ENCODE data around the gene TECPR1. TPM values are rescaled to one million over a fixed set of nuclear protein-coding genes. Genes with fewer than 3 reads are reported as not detected.

Gene TECPR1
- total RNA-seq, 2 experiments from 2014 or later, result 25.6 to 25.7 TPM

- intact Hi-C loops (cut with micrococcal nuclease), result no loop called here
- Mint-ChIP-seq H3K4me1 (ENCODE audit: low read depth) (peaks cover 5% of the 10 kb centered on the region), H3K36me3 (ENCODE audit: low read depth) (peaks cover 38% of the 10 kb centered on the region), H3K9me3 (no peaks in the 10 kb centered on the region), H3K27me3 (no peaks in the 10 kb centered on the region), H3K27ac (no peak overlapping the region), H3K4me3 (no peak overlapping the region)
- no peak for DNase-seq
- ChIA-PET POLR2A (no interaction called here), CTCF (interaction anchor here (1.5 kb wide), 1 partner anchor 21 kb away, joined by 4 read pairs; no protein-coding TSS in a partner anchor)
- no peak for ATAC-seq
- no peak for TF ChIP-seq CTCF (IDR thresholded peaks at IDR 0.05)
These were observed 64.9 kb downstream of the TECPR1 start for GRCh38 chr7:98187138-98187502.

GRCh38 chr7:98186452-98187137 is 65.4 kb downstream of the TECPR1 start:
- H3K27ac Mint-ChIP-seq, result no peak overlapping the region
- no peak for TF ChIP-seq CTCF (IDR thresholded peaks at IDR 0.05)
- peaks cover 35% of the 10 kb centered on the region for H3K36me3 Mint-ChIP-seq (ENCODE audit: low read depth)
- peaks cover 5% of the 10 kb centered on the region for H3K4me1 Mint-ChIP-seq (ENCODE audit: low read depth)
- intact Hi-C loops (cut with micrococcal nuclease), result no loop called here
- no peaks in the 10 kb centered on the region for H3K27me3 Mint-ChIP-seq
- no peaks in the 10 kb centered on the region for H3K9me3 Mint-ChIP-seq
- no peak for ATAC-seq
- CTCF ChIA-PET, result interaction anchor here (1.5 kb wide), 2 partner anchors 20 to 258 kb away, joined by 3 to 4 read pairs; no protein-coding TSS in a partner anchor
- POLR2A ChIA-PET, result no interaction called here
- no peak overlapping the region for H3K4me3 Mint-ChIP-seq
- DNase-seq, result no peak

GRCh38 chr7:98185101-98185500 is 66.9 kb downstream of the TECPR1 start:
- no peaks in the 10 kb centered on the region for H3K9me3 Mint-ChIP-seq
- ChIA-PET POLR2A (no interaction called here), CTCF (interaction anchor here (1.5 kb wide), 1 partner anchor 257 kb away, joined by 3 read pairs; no protein-coding TSS in a partner anchor)
- no peak overlapping the region for H3K4me3 Mint-ChIP-seq
- ATAC-seq (no peak), DNase-seq (no peak)
- peaks cover 26% of the 10 kb centered on the region for H3K36me3 Mint-ChIP-seq (ENCODE audit: low read depth)
- H3K27ac Mint-ChIP-seq, result no peak overlapping the region
- TF ChIP-seq CTCF (IDR thresholded peaks at IDR 0.05), result no peak
- intact Hi-C loops (cut with micrococcal nuclease), result no loop called here
- H3K4me1 Mint-ChIP-seq (ENCODE audit: low read depth), result peaks cover 5% of the 10 kb centered on the region
- no peaks in the 10 kb centered on the region for H3K27me3 Mint-ChIP-seq

- TF ChIP-seq CTCF (IDR thresholded peaks at IDR 0.05), result no peak
- ChIA-PET CTCF (interaction anchor here (2.3 to 5.4 kb wide), 2 partner anchors 12 to 159 kb away, joined by 9 to 23 read pairs; no protein-coding TSS in a partner anchor), POLR2A (no interaction called here)
- peaks cover 10% of the 10 kb centered on the region for H3K36me3 Mint-ChIP-seq (ENCODE audit: low read depth)
- H3K4me3 Mint-ChIP-seq, result no peak overlapping the region
- intact Hi-C loops (cut with micrococcal nuclease), result no loop called here
- DNase-seq, result no peak
- H3K4me1 Mint-ChIP-seq (ENCODE audit: low read depth), result no peaks in the 10 kb centered on the region
- ATAC-seq, result no peak
- H3K27ac Mint-ChIP-seq, result no peak overlapping the region
- H3K27me3 Mint-ChIP-seq, result no peaks in the 10 kb centered on the region
- H3K9me3 Mint-ChIP-seq, result no peaks in the 10 kb centered on the region
These were observed 71.3 kb downstream of the TECPR1 start for GRCh38 chr7:98180751-98181150.

- Mint-ChIP-seq H3K27me3 (no peaks in the 10 kb centered on the region), H3K36me3 (ENCODE audit: low read depth) (peaks cover 10% of the 10 kb centered on the region), H3K9me3 (no peaks in the 10 kb centered on the region), H3K27ac (no peak overlapping the region), H3K4me1 (ENCODE audit: low read depth) (no peaks in the 10 kb centered on the region), H3K4me3 (no peak overlapping the region)
- ATAC-seq, result no peak
- POLR2A ChIA-PET, result interaction anchor here (0.6 to 0.7 kb wide), 2 partner anchors 24 to 322 kb away, joined by 3 read pairs; no protein-coding TSS in a partner anchor
- CTCF ChIA-PET, result interaction anchor here (1.3 to 5.4 kb wide), 4 partner anchors 10 to 157 kb away, joined by 3 to 23 read pairs (median 10); no protein-coding TSS in a partner anchor
- no peak for TF ChIP-seq CTCF (IDR thresholded peaks at IDR 0.05)
- DNase-seq, result no peak
- intact Hi-C loops (cut with micrococcal nuclease), result no loop called here
These were observed 73.1 kb downstream of the TECPR1 start for GRCh38 chr7:98178762-98179490.
